ENCODE measurements around the gene PRCP.

The PRCP gene

DNA sequence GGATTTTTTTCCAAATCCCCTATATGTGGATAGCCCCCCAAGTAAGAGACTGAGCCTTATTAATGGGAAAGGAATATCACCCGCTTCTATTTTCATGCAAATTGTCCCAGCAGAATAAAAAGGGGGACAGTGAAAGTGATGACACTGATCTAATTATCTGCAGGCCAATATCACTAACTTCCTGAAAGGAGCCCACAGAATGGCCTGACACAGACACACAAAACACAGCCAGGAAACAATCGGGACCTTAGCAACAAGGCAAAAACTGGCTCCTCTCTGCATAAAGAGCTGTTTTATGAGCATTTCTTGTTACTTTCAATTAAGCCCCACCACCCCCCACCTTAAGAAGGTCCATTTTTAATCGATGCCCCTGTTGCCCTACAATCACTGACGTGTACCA is 112.2 kb downstream of the PRCP start:
- DNase-seq: no peak

DNA sequence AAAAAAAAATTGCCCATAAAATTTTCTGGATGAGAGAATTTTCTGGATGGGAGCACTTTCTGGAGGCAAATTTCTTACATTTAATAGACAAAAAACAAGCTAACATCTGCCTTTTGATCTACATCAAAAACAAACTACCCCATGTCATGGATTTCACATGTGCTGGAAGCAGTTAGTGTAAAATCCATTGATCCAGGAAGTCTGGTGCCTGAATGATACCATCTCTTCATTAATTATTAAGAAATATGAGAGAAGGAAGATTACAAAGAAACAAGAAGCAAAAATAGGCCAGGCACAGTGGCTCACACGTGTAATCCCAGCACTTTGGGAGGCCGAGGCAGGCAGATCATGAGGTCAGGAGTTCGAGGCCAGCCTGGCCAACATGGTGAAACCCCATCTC is 113.4 kb downstream of the PRCP start:
- DNase-seq: no peak

DNA sequence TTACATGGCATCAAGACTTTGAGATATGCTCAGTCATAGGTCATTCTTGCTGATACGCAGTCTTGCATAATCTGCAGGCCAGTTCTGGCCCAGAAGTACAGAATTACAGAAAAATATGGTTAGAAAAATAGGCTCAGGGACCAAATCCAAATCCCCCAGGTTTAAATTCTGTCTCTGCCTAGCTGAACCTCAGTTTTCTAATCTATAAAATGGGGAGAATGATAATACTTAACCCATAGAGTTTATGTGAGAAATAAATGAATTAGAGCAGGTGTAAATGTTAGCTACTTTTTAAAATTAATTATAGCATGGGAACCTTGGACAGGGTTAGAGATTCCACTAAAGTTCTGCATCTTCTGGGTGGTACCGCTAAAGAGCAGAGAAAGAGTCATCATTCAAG is 114.2 kb downstream of the PRCP start:
- no peak for DNase-seq

DNA sequence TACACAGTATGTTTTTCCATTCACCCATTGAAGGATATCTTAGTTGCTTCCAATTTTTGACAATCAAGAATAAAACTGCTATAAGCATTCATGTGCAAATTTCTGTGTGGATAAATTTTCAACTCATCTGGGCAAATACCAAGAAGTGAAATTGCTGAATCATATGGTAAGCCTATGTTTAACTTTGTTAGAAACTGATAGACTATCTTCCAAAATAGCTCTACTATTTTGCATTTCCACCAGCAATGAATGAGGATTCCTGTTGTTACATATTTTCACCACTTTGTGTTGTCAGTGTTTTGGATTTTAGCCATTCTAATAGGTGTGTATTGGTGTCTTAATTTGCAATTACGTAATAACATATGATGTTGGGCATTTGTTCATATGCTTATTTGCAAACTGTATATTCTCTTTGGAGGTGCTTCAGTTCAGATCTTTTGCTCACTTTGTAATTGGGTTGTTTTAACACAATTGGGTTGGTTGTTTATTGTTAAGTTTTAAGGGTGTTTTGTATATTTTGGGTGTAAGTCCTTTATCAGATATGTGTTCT is 117.3 kb downstream of the PRCP start:
- DNase-seq: no peak

DNA sequence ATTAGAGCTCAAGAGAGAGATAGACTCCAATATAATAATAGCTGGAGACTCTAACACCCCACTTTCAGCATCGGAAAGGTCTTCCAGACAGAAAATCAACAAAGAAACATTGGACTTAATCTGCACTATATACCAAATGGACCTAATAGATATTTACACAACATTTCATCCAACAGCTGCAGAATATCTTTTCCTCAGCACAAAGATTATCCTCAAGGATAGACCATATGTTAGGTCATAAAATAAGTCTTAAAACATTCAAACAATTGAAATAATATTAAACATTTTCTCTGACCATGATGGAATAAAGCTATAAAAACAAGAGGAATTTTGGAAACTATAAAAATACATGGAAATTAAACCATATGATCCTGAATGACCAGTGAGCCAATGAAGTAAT is 121.5 kb downstream of the PRCP start:
- no peak for DNase-seq

DNA sequence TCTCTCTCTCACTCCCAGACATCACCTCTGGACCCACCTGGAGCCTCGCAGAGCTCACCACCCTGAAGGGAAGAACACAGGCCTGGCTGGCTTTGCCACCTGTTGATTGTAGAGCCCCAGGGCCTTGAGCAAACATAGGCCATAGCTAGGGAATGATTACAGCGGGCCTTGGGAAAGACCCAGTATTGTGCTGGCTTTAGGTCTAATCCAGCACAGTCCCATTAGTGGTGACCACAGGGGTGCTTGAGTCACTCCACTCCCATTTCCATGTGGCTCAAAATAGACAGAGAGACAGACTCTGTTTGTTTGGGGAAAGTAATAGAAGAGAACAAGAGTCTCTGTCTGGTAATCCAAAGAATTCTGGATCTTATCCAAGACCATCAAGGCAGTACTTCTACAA is 123.9 kb downstream of the PRCP start:
- DNase-seq: no peak

DNA sequence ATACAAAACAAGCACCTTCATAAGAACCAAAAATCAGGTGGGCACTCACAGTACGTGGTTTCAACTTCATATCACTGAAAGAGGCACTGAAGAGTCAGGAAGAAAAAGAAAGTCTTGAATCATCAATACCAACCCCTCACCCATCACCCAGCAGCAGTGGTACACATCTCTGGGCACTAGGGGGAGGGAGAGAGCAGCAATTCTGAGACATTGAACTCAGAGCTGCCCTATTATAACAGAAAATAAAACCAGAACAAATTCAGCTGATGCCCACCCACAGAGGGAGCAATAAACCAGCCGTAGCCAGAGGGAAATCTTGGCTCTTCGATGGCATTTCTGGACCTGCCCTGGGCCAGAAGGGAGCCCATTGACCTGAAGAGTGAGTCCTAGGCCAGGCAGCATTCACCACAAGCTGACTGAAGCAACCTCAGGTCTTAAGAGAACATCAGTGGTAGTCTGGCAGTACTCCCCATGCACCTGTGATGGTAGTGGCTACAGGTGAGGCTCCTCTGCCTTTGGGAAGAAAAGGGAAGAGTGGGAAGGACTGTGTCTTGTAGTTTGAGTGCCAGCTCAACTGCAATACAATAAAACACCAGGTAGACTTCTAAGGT is 124.4 kb downstream of the PRCP start:
- DNase-seq: peak in 8 of 56 donors; percentile 5 to 54 (median 11)

DNA sequence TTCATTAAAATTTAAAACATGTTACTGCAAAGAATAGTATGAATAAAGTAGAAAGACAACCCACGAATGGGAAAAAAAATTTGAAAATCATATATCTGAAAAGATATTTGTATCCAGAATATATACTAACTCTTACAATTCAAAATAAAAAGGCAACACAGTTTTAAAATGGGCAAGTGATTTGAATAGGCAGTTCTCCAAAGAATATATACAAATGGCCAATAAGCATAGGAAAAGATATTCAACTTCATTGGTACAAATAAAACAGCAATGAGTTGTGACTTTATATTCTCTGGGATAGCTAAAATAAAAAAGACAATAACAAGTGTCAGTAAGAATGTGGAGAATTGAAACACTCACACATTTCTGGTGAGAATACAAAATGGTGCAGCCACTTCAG is 125.0 kb downstream of the PRCP start:
- DNase-seq: no peak
